NCI-H446 (cell line): ENCODE measurements around the gene CD46.
A peak's percentile ranks its signal among the peaks of the same experiment; 100 is the strongest.

Experiments
- DNase-seq, 2 experiments: peaks; one replicate each; lab custom pipeline; 2025; lab: John Stamatoyannopoulos, UW

CD46 gene

DNA sequence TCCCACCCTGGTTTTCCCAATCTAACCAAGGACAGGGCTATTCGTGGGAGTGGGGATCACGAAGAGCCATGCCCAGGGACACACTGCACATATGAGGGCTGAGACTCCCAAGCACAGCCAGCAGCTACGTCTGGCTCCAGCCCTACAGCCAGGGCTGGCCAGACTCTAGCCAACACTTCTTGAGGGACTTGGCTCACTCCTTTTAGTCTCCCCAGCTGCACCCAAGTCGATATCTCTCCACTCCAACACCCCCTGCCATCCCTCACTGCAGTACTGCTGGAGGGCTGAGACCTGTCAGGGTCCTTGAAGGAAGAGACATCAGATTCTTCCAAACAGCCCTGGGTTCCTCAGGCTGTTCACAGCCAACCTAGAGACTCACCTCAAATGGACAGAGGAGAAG, 62.6 kb downstream of the CD46 start:
- DNase-seq, result no peak

DNA sequence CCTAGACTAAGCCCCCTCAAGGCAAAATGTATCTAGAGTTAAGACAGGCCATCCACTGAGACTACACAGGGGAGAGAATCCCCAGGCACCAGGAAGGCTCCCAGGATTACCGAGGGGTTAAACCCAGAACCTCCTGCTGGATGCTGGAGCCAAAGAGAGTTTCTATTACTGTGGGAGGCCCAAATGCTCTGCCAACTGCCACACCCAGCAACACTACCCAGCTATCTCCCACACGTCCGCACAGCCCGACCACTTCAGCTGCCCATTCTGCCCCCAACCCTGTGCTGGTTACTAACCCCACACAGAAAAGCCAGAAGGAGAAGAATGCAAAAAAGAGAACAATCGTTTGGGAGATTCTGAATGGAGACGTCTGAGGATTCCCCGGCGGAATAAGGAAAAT, 63.6 kb downstream of the CD46 start:
- DNase-seq, result no peak

DNA sequence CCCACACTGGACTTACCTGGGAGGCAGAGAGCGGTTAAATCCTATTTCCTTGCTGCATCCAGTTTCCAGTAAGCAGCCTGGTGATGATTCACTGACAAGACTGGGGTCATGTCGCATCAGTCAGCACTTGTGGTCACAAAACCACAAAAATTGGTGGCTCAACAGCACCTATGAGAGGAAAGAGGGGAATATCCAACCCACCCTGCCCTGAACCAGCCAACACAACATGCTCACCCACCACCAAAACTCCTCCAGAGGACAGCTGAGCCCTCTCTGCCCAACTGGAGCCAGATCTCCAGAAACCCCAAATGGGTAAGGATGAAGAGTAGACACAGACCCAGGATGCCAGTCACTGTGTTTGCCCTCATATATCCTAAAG, 64.0 kb downstream of the CD46 start:
- DNase-seq, result no peak

DNA sequence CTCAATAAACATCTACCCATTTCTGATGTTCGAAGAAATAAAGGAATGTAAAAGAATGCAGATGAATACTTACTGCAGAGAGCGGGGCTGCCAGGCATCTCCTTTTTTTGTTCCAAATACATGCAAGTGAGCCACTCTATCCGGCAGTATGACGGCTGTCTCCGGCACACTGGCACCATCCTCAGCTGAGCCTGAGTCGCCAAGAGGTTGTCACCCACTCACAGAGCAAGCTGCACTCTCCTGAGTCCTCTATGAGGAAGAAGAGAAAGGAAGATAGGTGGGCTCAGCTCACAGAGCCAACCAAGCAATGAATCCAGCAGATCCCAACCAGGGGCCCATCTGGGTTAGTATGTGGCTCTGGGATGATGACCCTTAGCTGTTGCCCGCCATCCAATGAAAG, 65.3 kb downstream of the CD46 start:
- no peak for DNase-seq

DNA sequence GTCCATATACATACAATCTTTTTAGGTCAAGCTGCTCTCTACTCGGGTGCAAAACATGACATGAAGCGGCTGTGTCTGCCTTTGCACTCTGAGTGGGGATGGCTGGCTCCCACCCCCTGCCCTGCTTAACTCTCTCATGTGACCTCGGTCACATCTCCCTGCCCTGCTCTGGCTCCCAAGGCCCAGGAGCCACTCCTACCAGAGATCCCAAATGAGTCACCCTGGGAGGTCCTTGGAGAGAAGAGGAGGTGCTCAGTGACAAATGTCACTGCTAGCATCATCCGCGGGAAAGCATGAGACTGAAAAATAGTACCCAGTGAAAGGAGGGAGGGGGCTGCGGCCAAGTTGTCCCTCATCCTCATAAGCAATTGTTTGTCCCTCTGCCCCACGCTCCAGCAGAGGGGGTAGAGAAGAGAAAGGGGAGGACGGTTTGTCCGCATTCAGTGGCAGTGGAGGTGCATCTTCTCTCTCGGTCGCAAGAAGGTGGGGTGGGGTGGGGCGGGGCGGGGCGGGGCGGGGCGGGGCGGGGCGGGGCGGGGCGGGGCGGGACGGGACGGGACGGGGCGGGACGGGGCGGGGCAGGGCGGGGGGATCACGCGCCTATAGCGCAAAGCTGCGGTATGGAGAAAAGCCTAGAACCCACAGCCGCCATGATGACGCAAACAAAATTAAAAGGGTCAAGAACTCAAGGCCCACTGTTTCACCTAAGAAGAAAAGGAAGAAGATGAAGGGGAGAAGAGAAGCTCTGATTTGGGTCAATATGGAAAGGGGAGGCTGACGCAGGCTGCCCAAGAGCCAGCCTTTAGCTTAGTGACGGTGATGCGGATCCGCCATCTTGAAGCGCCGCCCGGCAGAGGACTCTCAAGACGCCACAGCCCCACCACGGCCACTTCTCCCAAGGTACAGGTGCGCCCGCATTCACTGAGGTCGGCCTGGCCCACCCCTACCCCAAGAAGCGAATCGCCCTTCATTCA, 66.2 kb downstream of the CD46 start:
- DNase-seq, result no peak

DNA sequence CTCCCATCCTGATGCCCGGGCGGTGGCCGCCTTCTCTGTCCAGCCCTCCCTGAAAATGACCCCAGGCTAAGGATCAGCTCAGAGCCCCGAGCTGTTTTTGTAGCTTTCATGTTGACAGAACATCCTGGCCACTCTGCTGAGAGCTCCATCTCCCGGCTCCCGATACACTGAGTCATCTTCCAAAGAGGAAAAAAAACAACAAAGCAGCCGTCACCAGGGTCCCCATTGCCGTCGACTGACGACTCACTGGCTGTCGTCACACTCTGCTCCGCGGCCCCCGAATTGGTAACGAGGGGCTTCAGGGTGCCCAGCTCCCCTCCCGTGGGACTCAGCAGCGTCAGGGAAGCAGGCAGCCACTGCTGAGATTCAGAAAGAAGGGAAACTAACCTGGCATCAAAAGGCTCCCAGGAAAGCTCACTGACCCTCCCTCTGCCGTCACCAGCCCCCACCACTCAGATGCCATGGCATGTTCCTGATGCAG, 67.2 kb downstream of the CD46 start:
- no peak for DNase-seq

DNA sequence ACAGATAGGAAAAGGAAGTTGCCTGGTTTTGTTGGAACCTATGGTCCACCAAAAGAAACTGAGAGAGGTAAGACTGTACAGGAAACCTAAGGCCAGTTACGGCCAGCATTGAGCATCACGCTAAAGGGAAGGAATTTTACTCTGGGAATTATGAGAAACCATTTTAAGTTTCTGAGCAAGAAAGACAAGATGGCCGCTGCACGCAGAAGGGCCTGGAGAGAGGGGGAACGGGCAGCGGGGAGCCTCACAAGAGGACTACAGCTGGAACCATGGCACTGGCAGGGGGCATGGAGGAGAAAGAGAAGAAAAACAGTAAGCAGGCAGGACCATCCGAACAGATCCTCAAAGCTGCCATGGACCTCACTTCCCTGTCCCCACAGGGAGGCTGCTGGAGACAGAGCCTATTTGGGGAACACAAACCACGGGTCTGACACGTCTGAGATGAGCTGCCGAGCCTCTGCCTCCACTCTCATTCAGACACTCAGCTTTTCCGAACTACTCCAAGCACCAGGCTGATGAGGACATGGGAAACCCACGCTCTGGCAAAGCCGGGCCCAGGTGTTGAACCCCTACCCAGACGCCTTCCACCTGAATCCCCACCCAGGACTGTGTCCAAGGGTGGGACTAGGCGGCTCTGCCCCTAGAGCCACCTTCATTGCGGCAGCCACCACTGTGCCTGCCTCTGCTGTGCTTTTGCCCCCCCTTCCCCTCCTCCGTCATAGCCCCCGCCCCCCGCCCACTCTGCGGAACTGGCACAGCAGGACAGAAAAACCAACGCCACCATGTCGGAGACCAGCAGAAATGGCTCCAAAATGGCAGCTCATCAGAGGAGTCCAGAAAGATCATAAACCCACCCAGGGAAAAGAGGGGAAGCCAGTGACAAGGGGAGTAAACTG, 69.0 kb downstream of the CD46 start:
- no peak for DNase-seq

DNA sequence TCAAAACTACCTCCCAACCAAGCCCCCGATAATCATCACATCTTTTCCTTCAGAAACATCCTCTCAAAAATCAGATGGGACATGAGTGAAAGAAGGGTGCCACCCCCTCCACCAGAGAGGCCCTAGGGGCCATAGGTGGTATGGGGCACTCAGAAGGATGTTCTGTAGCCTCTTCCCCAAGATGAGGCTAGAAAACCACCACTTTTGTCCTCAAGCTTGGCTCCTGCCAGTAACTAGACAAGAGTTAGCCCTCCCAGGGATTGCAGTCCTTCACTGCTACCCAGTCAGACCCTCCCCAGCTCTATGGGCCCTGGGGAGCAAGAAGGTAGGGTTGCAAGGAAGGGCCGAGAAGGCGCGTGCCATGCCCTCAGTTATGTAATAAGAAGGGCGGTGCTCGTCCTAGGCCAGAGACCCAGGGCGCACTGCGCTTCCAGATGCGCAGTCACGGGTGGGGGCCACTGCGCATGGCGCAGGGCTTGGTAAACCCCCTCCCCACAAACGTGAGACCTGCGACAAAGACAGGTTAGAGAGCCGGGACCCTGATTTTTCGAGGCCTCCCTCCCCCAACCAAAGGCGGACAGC, 69.7 kb downstream of the CD46 start:
- DNase-seq, result no peak

DNA sequence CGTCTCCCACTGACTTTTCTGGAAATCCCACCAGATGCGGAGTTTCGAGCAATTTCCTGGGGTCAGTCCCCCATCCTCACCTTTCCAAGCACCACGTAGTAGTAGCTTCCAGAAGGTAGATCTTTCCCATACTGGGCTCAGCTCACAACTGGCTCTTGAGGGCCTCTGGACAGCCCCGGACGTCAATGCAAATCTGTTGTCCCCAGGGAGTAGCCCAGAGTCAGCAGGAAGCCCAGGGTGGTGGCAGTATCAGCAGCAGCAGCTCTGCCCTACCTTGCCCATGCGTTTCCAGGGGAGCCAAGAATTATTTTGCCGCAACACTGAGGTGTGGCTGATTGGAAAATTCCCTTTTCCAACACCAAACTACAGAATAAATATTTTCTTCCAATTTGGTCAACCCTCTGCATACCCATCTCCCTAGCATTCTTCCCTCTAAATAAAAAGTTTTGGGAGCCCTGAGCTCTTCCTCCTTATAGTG, 70.3 kb downstream of the CD46 start:
- DNase-seq, result no peak

DNA sequence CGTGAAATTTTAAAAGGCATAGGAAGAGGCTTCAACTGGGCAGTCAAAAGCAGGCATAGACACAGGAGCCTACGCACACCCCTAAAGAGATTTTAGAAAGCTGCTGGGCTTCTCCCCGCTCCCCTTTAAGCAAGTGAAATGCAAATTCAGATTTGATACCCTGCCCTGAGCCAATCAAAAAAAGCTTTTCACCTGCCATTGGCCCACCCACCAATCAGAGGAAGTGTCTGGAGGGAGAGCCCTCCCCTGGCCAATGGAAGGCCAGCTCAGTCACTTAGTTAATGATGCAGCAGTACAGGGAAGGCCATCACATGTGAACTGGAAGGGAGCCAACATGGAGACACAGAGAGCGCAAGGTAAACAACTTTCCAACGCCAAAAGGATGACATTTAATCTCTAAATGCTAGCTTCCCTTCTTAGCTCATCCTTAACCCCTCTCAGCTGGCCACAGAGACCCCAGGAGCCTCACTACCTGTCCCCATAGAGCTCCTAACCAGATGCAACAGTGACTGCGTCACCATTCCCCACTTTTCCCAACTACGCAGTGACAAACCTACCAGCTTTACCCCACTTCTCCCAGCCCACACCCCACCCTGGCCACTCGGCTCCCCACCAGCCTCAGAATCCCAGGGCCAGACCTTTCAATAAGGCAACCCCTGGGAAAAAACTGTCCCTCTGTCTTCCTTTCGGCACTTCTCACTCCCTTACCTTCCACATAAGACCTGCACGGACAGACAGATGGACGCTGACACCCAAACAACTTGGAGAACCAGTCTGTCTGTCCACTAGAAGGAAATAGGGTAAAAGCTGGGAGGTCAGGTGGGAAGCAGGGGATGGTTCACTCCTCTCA, 71.0 kb downstream of the CD46 start:
- peak in 1 of 2 experiments; percentile 15 for DNase-seq

DNA sequence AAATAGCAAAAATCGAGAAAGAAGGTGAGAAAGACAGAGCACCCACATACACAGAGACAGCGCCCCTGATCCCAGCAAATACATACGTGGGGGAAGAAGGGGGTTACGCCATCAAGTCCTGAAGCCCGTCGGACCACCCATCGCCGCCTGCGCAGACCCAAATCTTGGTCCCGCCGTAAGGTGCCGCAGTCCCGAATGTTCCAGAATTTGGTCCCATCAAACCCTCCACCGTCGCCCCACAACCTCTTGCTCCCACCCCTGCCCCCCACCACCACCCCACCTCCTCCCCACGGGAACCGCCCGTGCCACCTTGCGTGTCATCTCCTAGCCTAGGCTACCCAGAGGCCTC, 71.7 kb downstream of the CD46 start:
- DNase-seq, result no peak

DNA sequence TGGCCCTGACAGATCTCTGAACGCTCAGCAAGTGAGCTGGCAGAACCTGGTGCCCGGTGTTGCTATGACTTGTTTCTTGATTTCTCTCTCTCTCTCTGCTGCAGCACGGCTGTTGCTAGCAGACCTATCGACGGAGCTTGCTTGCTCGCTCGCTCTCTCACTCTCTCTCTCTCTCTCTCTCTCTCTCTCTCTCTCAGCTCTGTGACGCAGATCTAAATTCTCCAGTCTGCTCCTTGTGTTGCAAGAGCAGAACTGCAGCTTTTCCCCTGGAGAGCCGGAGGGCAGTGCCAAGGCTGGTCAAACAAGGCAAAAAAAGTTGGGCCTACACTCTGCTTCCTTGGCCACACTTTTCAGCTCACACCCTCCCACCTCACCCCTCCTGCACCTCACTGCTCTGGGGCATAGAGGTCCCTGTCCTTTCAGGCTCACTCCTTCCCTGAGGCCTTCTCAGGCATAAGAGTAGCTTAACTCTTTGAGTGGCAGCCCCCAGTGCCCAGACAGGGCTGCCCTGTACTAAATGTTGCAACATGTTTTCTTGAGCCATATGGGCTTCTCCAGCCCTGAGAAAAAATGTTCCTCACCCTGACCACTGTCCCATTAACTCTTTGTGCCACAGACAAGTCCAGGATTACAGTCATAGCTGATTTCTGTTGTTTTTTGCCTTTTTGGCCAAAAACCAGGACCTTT, 72.2 kb downstream of the CD46 start:
- DNase-seq, result peak in 1 of 2 experiments; percentile 17

DNA sequence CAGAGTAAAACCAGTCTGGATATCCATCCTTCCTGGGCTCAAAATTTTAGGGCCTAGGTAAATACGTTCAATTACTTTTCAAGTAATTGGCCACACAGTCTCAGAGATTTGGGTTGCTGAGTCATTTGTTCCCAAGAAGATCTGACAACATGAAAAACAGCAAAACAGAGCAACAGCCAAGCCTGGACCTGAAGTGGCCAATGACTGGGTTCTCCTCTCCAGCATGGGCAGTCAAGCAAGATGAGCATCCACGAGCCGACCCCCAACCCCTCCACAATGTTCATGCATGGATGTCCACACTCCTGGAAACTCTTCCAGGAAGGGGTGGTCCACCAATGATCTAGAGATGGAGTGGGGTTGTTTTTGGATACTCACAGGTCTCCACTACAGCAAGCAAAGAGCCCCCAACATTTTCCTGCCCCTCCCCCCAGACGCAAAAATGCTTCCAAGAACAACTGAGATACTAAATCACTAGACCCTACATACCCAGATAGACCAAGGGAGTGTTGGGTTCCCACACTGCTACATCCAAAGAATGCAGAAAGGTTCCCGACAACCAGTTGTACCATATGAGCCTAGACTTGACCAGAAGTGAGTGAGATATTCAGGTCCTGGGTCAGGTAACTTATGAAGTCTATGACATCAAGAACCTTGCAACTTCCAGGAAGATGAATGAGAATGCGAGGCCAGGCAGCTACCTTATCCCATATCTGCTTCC, 73.0 kb downstream of the CD46 start:
- DNase-seq, result no peak

DNA sequence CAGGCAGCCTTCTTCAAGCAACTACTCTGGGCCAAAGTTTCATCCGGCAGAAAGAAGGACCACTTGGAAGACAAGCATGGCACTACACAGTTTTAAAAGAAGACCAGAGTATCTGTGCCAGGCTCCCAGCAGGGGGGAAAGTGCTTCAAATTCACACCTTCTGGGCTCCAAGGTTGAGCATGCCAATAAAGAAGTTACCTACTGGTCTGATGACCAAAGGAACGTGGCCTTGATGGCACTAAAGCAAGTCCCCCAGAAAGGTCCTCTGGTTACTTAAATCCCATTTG, 73.5 kb downstream of the CD46 start:
- DNase-seq, result no peak

DNA sequence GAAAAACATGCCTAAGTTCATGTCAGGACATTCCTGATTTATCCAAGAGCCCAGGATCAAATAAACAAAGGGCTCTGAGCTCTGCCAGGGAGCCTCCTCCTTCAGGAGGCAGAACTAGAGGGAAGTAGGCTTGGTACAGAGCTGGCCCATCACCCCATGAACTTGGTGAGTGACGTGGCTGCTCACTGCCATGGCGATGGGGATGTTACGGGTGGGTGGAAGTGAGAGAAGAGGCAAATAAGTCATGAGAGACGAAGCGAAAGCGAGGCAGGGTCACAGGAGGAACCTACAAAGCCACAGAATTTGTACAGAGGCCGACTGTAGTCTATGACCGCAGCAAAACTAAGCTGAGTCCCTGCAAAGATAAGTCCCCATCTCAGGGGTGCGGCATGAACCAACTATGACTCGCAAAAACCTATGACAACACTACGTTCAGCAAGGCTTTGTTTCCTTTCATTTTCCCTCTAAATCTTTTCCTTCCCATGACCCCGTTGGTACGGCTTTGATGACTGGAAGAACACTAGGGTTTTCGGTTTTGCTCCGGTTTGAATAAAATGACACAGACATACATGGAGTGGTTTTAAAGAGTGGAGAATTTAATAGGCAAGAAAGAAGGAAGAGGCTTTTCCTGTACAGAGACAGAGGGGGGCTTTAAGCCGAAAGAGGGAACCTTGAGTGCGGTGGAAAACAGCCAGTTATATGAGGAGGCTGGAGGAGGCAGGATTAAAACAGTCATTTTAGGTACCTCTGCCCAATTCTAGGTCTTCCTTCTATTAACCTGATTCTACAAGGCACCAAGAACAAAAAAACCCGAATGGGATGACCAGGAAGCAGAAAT, 74.1 kb downstream of the CD46 start:
- no peak for DNase-seq

DNA sequence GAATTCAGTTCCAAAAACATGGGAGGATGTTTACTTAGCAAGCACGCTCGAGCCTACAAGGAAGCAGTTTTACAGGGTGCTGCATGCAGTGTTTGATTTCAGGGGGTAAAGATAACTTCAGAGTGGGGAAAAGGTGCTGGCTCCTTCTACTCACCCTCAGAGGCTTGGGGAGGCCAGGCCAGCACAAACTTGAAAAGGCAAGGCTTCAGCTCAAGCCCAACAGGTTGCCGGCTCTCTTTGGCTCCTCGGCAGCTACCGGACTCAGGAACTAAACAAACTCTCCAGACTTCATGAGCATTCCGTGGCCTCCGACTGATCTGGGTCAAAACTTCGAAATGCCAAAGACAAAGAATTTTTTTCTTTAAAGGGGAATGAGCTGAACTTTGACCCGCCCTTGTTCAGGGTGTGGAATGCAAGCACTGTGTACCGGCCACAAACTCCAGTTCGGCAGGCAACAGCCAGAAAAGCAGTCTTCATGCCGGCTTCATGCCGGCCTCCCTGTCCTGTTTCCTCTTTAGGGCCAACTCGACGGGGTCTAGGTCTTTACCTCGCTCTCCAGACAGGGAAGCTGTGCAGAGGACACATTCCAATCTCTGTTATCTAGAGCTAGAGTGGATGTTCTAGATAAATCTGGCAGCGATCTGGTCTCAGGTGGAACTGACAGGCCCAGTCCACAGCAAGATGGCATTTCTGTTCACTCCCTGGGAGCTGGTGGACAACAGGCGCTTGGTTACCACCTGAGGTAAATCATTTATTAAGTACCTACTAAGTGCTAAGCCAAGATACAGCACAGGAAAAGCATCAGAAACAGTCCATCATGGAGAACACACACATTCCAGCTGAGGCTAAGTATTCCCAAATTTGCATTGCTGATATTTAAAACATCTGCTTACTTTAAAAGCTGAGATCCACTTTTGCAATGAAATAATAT, 75.0 kb downstream of the CD46 start:
- DNase-seq, result no peak

DNA sequence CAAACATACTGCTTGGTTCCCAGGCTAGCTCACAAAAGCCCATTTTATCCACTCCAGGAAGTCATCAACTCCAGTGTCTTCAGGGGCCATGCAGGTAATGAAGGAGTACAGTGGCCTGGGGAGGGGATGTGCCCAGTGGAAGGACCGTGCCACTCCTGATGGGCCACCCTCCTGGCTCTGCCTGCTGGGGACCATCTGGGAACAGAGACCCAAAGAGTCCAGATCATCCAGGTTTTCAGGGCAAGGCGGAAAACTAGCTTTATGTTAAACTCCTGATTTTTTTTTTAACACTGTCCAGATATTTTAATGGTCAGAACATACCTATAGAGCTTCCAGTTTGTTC, 75.6 kb downstream of the CD46 start:
- no peak for DNase-seq

DNA sequence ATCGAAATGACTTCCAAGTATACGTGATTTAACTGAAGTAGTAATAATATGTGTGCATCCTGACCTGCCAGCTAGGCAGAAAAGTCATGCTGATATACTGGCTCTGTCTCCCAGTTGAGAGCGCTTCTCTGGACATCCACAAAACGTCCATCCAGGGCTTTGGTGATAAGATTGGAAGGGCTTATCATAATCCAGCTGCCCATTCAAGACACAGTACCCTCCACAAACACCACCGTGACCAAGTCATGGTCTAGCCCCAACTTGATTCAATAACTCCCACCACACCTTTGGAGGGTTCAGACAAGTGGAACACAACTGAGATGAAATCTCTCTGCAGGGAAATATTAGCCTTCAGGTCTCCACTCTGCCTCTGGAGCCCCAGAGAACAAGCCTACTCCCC, 76.2 kb downstream of the CD46 start:
- no peak for DNase-seq
